DMS53 treated with DMSO at 0.1 percent for 48 hours (cell line): Measurements from ENCODE around the gene LCNL1.

Experiments
- DNase-seq: peaks from one replicate; lab custom pipeline; 2025; ENCODE audit not compliant: unreplicated experiment; lab: John Stamatoyannopoulos, UW

Gene LCNL1

DNA sequence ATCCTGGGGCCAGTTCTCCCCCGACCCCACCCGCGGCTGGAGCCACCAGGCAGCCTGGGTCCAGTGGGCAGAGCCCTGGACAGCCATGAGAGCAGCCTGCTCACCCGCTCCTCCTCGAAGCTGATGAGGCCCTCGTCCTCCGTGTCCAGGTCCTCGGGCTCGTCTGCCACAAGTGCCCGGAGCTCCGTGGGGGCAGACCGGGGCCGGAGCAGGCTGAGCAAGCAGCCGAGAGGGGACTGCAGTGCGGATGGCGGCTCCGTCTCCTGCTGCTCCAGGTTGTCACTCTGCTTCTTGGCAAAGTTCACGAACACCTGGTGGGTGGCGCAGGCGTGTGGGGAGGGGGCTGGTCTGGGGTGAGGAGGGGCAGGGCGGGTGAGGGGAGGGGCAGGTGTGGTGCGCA lies 25.5 kb downstream of the LCNL1 start:
- no peak for DNase-seq

DNA sequence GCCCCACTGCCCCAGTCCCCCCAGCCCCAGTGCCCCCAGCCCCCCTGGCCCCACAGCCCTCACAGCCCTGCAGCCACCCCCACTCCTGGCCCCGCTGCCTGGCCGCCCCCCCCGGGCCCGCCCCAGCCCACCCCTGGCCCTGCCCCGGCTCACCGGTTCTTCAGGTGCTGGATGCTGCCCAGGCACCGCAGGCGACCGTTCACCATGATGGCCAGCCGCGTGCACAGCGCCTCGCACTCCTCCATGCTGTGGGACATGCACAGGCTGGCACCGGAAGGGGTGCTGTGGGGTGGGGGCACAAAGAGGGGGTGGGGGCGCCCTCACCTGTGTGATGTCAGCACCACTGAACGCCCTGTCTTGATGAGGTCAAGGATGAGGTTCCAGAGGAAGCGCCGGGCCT lies 26.4 kb downstream of the LCNL1 start:
- no peak for DNase-seq

DNA sequence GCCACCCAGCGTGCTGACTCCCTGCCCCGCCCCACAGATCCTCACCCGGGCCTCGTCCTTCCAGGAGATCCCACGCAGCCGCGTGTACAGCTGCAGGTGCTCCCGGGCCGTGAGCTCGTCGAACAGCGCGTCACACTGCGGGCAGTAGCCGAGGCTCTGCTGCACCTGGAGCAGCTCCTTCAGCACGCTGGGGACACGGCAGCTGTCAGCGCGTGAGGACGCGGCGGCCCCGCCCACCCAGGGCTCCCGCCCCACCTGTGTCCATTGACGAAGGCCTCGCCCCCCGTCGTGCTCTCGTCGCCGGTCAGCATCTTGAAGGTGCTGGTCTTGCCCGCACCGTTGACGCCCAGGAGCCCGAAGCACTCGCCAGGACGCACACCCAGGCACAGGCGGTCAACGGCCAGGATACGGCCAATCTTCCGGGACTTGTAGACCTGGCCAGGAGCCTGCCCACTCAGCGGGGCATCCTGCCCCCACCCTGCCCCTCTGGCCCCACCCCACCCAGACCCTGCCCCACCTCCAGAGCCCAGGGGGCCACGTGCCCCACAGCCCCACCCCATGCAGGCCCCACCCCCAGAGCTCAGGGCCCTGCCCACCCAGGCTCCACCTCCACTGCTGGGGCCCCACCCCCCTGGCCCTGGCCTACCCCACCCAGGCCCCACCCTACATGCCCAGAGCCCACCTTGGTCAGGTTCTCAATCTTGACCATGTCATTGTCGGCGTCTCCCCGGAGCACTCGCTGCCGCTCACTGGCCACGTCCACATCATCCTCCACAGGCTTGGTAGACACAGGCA lies 27.3 kb downstream of the LCNL1 start:
- no peak for DNase-seq

DNA sequence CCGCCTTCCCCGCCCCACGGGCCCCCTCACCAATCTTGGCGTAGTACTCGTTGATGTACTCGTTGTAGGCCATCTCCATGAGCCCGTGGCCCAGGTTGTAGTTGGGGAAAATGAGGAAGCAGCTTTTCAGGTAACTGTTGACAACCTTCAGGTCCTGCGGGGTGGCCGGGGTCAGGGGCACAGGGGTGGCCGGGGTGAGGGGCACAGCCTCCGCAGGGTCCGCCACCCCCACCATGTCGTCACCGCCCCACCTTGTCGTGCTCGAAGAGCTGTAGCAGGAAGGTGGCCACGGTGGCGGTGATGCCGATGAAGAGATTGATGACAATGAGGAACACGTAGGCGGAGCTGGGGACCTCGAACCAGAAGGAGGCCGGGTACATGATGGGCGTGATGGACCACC lies 28.4 kb downstream of the LCNL1 start:
- DNase-seq, result no peak

DNA sequence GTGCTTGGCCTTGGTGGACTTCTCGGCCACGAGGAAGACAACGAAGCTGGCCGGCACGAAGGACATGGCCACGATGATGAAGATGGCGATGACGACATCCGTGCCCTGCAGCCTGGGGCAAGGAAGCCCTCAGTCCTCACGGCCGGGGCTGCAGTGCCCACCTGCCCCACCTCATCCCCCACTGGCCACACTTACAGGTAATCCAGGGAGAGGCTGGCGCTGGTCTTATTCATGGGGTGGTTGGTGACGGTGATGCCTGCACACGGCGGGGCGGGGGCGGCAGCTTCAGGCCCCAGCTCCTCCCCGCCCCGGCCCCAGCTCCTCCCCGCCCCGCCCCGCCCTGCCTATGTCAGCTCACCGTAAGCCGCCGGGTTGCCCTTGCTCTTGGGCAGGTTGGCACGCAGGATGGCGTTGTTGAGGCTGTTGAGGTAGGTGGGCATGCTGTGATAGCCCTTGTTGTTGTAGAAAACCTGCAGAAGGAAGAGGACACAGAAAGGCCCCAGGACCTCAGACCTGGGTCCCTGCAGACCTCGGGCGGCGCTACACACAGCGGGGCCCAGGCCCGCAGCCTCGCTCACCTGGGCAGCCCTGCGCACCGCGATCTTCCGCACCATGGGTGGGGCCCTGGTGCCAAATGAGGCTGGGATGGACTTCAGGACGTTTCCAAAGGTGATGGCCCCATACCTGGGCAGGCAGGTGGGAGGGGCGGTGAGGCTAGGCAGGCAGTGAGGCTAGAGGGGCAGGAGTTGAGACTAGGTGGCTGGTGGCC lies 29.3 kb downstream of the LCNL1 start:
- no peak for DNase-seq

DNA sequence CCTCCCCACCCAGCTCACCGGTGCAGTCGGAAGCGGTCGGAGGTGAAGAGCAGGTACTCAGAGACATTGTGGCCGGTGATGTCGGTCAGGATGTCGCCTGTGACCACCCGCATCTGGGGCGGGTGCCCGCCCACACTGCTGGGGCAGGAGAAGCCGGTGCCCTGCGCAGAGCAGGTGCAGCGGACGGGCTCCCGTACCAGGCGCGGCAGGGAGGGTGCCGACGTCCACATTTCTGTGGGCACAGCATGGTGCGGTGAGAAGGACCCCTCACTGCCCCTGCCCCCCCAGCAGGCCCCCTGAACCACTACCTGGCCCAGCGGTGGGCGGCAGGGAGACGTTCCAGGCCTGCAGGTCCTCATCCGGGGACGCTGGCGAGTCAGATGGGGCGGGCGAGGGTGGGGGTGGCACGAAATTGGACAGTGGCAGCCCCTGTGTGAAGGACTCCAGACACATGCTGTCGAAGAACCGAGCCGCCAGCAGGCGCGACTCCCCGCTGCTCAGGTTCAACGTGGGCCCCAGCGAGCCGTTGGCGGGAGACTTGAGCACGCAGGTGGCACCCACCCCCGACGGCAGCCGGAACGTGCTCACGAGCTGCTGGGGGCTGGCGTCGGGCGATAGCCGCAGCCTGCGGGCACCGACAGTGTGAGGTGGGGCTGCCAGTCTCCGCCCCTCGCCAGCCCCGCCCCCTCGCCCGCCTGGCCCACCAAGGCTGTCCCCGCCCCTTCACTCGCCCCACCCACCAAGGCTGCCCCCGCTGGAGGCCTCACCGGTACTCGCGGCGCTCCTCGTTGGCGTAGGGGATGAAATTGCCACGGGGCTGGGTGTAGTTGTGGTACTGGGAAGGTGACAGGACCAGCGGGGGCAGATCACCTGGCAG lies 30.1 kb downstream of the LCNL1 start:
- no peak for DNase-seq

DNA sequence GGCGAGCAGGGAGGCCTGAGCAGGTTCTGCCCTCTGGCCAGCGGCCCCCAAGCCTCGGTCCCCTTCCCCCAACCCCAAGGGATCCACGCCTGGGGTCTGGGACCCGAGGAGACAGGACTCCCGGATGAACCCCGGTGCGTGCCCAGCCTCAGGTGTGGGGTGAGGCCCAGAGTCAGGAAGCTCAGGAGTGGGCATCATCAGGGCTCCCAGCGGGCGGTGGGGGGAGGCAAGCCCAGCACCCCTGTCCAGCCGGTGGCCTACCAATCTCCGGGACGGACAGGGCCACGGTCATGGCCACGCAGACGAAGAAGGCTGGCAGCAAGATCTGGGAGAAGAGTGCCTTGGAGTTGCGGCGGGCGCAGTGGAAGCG lies 30.8 kb downstream of the LCNL1 start:
- DNase-seq, result no peak

DNA sequence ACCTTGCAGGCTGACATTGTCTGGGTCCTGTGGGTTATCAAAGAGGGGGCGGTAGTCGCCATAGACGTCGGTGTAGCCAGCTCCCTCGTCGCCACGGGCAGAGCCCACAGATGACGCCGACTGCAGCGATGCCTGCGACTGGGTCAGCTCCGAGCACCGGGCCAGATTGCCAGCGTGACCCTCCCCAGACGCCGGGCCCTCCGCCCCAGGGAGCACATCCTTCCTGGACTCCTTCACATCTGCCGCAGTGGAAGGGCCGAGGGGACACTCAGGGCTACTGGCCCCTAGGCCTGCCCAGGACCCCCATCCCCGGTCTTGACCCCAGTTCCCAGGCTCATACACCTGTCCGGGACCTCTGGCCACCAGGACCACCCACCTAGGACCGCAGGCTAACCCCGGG lies 31.4 kb downstream of the LCNL1 start:
- no peak for DNase-seq

DNA sequence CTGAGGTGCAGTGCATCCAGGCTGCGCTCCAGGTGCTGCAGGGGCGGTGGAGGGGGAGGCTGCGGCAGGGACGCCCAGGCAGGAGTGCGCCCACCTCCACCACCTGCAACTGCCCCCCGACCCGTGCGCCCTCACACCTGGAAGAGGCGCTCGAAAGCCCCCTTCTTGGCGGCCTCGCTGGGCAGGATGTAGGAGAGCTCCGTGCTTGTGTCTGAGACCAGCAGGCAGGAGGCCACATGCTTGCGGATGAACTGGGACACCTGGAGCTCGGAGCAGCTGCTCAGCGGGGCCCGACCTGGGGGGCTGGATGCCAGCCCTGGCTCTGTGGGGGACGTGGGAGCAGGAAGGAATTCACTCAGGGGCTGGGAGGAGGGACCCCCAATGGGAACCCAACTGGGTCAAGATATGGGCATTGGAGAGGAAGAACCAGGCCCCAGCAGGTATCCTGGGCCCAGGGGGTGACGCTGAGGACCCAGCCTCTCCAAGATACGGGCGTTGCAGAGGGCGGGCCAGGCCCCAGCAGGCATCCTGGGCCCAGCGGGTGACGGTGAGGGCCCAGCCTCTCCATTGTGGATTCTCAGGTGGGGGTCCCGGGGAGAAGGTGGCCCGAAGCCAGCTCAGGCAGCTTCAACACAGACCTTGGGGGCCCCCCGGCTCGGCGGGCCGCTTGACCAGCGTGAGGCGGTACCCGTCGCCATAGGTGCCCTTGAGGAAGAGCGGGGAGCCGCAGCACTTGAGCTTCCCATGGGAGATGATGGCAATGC lies 32.2 kb downstream of the LCNL1 start:
- no peak for DNase-seq

DNA sequence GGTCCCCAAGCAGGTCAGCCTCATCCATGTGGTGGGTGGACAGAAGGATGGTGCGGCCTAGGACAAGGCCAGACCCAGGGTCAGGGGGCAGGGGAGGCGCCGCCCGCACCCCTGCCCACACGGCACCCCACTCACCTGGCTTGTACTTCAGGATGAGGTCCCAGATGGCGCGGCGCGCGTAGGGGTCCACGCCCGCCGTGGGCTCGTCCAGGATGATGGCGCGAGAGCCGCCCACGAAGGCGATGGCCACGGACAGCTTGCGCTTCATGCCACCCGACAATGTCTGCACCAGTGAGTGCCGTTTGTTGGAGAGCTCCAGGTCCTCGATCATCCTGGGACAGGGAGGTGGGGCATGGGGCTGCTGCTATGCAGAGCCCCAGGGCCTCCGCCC lies 32.7 kb downstream of the LCNL1 start:
- DNase-seq, result no peak

DNA sequence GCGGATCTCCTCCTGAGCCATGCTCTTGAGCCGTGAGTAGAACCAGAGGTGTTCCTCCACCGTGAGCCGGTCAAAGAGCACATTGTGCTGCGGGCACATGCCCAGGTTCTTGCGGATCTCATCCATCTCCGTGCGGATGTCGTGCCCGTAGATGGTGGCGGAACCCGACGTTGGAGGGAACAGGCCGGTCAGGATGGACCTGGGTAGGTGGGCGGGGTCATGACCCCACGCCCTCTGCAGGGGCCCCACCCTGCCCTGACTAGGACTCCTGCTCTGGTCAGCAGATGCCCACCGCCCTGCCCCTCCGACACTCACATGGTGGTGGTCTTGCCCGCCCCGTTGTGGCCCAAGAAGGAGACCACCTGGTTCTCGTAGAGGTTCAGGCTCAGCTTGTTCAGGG lies 33.2 kb downstream of the LCNL1 start:
- DNase-seq, result no peak

DNA sequence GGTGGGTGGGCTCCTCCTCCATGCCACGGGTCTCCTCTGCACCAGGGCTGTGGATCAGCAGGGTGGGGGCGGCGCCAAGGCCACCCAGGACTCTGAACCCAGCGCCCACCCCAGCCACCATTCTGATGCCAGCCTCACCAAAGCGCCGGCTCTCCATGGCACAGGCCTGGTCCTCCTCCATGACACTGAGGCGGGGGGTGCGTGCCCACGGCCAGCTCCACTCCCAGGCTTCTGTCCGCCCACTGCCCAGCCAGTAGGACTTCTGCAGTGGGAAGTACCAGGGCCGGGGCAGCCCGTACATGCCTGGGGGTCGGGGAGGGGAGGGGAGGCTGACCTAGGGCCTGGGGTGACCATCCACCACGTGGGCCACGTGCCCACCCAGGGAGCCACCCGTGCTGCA lies 33.6 kb downstream of the LCNL1 start:
- no peak for DNase-seq

DNA sequence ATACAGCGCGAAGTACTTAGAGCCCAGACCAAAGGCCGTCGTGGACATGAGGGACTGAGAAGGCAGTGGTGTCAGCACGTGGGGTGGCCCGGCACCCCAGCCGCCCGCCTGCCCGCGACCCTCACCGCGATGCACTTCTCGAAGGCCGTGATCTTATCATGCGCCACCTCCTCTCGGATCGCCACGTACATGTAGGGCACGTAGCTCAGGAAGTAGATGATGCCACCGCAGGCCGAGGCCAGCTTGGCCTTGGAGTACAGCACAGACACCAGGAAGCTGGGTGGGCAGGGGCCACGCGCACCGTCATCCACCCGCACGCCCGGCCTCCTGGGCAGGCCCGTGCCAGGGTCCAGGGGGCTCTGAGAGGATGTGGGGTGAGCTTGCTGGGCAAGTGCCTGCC lies 34.3 kb downstream of the LCNL1 start:
- no peak for DNase-seq

DNA sequence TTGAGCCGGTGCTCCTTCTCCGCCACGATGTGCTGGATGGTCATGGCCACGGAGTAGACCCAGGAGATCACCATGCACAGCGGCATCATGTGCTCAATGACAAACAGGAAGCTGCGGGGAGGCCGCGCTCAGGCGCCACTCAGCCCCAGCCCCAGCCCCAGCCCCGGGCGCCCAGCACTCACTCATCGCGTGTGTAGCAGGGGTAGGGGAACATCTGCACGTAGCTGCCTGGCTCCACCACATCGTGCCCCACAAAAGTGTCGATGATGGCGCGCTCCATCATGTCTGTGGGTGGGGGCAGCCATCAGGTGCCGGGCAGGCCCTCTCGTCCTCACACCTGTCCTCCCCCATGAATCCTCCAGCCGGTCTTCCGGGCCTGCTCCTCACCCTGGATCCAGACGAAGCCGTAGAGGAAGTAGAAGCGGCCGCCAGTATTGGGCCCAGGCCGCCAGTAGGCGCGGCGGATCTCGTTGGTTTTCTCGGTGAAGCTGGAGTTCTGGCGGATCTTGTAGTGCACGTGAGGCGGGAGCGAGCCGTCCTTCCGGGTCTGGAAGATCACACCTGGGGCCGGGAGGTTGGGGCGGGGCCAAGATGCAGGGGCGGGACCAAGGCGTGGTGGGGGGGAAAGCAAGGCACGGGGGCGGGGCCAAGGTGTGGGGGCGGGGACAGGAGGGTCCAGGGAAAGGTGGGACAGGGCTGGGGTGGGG lies 35.2 kb downstream of the LCNL1 start:
- no peak for DNase-seq

DNA sequence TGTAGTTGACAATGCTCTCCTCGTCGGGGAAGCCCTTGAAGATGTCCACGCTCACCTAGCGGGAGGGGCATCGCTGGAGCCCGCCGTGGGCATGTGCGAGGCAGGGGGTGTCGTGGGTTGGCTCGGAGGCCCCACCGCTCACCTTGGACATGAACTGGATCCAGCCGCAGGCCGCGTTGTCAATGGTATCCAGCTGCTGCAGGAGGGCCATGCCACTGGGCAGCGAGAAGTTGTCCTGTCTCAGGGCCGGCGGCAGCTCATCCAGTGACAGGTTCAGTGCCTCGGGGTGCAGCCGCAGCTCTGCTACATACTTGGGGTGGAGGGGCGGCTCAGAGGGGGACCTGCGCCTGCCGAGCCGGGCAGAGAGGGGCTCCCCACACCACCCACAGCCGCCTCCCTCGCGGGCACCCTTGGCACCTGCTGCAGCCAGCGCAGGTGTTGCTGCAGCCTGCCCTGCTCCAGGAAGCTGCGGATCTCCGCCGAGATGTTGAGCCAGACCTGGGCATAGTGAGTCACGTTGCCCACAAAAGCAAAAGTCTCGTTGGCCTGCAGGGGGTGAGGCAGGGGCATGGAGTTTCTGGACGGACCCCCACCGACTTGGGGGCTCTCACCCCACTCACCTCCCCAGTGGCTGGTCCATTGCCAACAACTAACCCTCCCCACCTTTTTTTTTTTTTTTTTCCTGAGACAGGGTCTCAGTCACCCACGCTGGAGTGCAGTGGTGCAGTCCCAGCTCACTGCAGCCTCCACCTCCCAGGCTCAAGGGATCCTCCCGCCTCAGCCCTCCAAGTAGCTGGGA lies 36.2 kb downstream of the LCNL1 start:
- no peak for DNase-seq

DNA sequence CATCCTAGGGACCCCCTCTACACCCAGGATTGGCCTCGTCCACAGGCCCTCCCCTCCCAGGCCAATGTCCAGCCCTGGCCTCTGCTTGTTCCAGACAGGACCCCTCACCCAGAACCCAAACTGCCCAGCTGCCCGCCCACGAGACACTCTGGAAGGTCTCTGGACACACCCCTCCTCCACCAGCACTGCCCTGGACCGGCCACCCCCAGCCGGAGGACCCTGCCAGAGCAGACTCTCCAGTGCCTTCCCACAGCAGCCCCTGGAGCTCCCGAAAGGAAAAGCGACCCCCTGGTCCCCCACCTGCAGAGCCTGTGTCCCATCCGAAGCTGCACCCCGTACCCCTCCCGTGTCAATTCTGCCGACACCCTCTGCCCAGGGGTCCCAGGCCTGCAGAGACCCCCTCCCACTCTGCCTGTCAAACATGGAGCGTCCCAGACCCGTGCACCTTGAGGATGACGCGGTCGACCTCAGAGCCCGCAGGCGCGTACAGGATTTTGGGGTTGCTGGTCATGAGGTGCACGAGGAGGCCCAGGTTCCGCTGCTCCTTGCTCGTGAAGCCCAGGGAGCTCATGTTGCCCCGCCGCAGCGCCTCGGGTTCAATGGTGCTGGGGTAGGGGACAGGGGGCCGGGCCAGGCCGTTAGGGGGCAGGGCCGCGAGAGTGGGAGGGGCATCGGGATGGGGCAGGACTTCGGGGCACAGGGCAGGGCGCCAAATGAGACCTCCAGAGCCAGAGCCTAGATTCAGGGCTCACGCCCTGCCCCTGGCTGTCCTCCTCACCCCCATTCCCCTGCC lies 37.3 kb downstream of the LCNL1 start:
- DNase-seq, result no peak

DNA sequence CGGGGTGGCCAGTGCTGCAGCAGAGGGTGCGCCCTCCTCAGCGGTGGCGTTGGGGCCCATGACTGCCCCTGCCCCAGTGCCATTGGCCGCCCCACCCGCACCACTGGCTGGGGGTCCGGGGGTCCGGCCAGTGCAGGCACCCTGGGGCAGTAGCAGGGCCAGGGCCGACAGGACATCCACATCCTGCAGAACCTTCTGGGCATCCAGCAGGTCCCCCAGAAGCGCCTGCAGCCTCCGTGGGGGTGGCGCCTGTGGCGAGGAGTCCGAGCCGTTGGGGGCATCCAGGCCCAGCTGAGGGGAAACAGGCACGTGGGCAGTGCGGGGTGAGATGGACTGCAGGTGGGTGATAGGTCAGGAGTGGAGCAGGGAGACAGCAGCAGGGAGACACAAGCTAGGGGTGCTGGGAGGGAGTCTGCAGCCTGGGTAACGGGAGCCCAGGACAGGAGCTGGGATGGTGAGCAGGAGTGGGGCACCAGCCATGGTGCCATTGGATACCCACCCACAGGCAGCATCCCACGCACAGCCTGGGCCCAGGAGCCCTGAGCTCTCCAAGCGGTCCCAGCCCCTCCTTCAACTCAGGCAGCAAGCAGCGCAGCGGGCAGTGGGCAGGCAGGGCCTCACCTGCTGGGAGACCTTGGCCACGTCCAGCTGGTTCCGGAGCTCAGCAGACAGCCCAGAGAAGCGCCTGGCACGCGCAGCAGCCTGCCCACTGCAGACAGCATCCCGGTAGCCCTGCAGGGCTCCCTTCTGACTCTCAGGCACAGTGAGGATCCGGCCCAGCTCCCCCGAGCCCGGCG lies 38.2 kb downstream of the LCNL1 start:
- no peak for DNase-seq

DNA sequence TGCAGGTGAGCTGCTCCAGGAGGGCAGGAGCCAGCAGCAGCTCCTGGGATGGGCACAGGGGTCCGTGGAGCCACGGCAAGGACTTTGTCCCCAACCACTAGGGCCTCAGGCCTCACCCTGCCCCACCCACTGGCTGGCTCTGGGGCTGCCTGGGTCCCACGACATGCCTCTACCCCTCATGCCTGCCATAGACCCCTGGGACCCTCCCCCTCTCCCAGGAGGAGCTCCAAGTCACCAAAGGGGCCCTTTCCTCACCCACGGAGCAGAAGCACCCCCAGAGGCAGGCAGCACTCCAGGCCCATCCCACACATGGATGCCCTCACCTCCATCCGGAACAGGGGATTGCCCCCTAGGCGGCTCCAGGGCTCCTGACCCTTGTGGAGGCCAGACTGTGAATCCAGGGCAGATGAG lies 38.8 kb downstream of the LCNL1 start:
- DNase-seq, result no peak
